GM12872 (cell line): ENCODE data around the gene ORAI3.

Experiments used
- CTCF ChIP-seq: IDR thresholded peaks from 3 replicates; pipeline ENCODE4 v1.5.1; 2011; ENCODE audit warnings: low read depth, mild to moderate bottlenecking, low read length, moderate library complexity; ENCODE audit not compliant: insufficient read depth

Gene ORAI3

GRCh38 chr16:30924913-30925631, 23.8 kb upstream of the ORAI3 start:
- TF ChIP-seq CTCF, result no peak

DNA sequence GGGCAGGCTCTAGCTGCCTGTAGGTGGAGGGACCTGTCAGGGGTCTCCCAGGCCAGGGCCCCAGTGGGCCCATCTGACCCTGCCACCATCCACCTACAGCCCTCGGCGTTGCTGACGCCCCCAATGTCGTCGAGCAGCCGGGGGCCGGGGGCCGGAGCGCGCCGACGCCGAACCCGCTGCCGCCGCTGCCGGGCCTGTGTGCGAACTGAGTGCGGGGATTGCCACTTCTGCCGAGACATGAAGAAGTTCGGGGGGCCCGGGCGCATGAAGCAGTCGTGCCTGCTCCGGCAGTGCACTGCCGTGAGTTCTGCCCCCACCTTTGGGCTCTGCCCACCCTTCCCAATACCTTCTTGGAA, 23.3 kb upstream of the ORAI3 start:
- TF ChIP-seq CTCF, result no peak

DNA sequence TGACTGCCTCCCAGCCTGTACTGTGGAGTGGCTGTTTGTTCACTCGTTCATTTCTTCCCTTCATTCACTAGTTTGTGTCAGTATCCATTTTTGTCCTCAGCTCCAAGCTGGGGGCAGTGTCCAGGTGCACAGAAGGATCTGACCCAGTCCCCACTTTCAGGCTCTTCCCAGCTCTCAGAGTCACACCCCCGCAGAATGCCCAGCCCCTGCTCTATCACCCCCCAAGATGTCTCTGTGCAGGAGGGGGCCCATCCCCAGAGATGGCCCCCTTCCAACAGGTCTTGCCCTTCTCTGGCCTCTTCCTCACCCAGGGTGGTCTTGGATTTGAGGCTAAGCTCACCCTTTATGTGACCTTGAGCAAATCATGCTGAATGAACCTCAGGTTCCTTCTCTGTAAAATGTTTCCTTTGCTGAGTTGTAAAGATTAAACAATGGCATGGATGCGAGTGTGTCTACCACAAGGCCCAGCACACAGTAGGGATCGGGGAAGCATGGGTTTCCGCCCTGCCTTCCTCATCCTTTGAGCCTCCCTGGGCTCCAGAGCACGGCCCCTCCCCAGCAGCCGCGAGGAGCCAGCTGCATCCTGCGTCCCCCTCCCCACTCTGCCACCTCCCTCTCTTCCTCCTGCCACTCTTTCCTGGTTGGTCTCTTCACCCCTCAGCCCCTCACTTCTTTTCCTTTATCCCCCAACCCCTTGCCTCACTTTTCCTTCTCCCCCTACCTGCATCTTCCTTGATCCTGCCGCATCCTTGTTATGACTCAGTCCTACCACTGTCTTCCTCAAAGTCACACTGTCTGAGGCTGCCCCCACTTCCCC, 22.7 kb upstream of the ORAI3 start:
- no peak for TF ChIP-seq CTCF

GRCh38 chr16:30926937-30927788, 21.7 kb upstream of the ORAI3 start:
- no peak for TF ChIP-seq CTCF

DNA sequence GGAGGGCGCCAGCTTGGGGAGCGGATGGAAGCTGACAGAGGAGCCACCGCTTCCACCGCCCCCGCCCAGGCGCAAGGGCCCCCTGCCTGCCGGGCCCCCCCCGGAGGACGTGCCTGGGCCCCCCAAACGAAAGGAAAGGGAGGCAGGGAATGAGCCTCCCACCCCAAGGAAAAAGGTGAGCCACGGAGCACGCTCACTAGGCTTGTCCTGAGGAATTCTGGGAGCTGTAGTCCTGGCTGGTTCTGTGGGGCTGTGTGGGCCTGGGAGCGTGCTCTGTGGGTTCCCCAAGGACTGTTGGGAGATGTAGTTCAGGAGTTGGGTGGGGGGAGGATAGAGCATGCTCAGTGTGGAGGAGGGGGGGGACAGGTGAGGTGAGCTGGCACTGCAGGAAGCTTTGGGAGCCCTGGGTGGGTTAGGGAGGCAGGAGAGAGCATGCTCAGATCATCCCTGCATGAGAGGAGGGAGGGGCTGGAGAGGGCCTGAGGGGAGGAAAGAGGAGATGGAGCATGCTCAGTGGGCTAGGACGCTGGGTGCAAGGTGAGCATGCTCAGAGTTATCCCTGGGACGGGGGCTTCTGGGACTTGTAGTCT, 21.0 kb upstream of the ORAI3 start:
- no peak for TF ChIP-seq CTCF

GRCh38 chr16:30928390-30928789, 20.5 kb upstream of the ORAI3 start:
- TF ChIP-seq CTCF, result no peak

DNA sequence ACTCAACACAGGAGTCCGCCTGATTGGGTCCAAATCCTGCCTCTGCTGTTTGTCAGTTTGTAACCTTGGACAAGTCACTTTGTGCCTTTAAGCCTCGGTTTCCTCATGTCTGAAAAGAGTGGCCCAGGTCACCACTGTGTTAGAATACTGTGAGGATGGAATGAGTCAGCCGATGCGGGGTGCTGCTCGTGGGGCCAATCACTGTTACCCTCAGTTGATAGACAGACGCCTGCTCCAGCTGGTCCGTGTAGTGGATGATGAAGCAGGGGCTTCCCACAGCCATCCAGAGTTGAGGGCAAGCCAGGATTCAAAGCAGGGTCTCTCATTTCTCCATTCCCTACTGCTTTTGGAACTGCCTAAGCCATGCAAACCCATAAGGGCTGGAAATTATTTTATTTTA, 19.7 kb upstream of the ORAI3 start:
- no peak for TF ChIP-seq CTCF
